ENCODE results near the gene HEXD. TPM values are rescaled to one million over a fixed set of nuclear protein-coding genes. Genes with fewer than 3 reads are reported as not detected.

Gene HEXD
- total RNA-seq, 4 donors from 2014 or later: 10.6 to 42.0 (median 12.9) TPM

DNA sequence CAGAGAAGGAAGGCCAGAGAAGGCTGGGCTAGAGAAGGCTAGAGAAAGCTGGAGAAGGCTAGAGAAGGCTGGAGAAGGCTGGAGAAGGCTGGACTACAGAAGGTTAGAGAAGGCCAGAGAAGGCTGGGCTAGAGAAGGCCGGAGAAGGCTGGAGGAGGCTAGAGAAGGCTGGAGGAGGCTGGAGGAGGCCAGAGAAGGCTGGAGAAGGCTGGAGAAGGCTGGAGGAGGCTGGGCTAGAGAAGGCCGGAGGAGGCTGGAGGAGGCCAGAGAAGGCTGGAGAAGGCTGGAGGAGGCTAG lies 6.7 kb downstream of the HEXD start:
- no peak for DNase-seq
- H3K27ac ChIP-seq: no peak overlapping the region
- peaks cover 0 to 2% (median 0%) of the 10 kb centered on the region in 3 donors for H3K4me1 ChIP-seq
- WGBS, 2 donors: 86 to 95% methylated on average over 2 of the region's 2 CpGs
- TF ChIP-seq, protein P1, sequence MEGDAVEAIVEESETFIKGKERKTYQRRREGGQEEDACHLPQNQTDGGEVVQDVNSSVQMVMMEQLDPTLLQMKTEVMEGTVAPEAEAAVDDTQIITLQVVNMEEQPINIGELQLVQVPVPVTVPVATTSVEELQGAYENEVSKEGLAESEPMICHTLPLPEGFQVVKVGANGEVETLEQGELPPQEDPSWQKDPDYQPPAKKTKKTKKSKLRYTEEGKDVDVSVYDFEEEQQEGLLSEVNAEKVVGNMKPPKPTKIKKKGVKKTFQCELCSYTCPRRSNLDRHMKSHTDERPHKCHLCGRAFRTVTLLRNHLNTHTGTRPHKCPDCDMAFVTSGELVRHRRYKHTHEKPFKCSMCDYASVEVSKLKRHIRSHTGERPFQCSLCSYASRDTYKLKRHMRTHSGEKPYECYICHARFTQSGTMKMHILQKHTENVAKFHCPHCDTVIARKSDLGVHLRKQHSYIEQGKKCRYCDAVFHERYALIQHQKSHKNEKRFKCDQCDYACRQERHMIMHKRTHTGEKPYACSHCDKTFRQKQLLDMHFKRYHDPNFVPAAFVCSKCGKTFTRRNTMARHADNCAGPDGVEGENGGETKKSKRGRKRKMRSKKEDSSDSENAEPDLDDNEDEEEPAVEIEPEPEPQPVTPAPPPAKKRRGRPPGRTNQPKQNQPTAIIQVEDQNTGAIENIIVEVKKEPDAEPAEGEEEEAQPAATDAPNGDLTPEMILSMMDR (IDR thresholded peaks at IDR 0.05): no peak
- TF ChIP-seq POLR2A (IDR thresholded peaks at IDR 0.05): no peak
- H3K36me3 ChIP-seq: peaks cover 0 to 30% (median 8%) of the 10 kb centered on the region in 3 donors
- intact Hi-C loops (cut with DNase I): no loop called here
- H3K9me3 ChIP-seq: peaks cover 0 to 7% (median 0%) of the 10 kb centered on the region in 3 donors
- H3K4me3 ChIP-seq: no peak overlapping the region
- H3K27me3 ChIP-seq: no peaks in the 10 kb centered on the region

DNA sequence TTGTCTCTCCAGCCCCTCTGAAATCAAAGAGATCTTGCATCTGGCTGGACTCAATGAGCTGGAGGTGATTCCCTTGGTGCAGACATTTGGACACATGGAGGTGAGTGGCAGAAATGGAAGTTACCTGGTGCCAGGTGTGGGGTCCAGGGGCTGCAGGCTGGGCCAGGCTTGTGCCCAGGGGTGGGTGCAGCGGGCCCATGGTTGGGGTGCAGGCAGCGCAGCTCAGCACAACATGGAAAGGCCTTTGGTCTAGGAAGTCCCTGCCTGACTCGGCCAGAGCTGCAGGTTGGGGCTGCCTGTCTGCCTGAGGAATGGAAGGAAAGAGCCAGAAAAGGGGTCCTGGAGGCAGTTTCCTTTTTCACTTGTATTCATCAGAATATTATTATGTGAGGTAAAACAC lies 10.4 kb downstream of the HEXD start:
- Histone ChIP-seq H3K27me3 (no peaks in the 10 kb centered on the region), H3K4me1 (no peaks in the 10 kb centered on the region), H3K27ac (no peak overlapping the region), H3K36me3 (peaks cover 0 to 15% (median 0%) of the 10 kb centered on the region in 3 donors), H3K9me3 (no peaks in the 10 kb centered on the region), H3K4me3 (no peak overlapping the region)
- no peak for DNase-seq
- WGBS, 2 donors: 90% methylated on average over 2 of the region's 3 CpGs
- TF ChIP-seq, protein P1 (IDR thresholded peaks at IDR 0.05): no peak
- no peak for TF ChIP-seq POLR2A (IDR thresholded peaks at IDR 0.05)
- intact Hi-C loops (cut with DNase I): no loop called here

DNA sequence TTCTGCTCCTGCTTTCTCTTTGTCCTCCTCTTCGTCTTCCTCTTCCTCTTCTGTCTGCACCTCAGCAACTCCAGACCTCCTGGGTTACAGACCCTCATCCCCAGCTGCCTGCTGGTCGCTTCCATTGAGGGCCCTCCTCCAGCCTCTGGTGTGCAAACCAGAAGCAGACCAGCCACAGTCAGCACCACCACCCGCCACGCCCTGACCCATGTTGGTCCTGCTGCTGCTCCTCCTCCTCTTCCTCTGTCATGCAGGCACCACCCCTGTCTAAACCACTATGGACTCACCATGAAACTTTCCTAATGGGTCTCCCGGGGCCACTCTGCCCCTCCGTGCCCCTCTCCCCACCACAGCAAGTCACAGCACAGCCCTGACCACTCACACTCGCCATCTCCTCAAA lies 11.7 kb downstream of the HEXD start:
- Histone ChIP-seq H3K27ac (no peak overlapping the region), H3K4me1 (peaks cover 0 to 8% (median 0%) of the 10 kb centered on the region in 3 donors), H3K9me3 (no peaks in the 10 kb centered on the region), H3K36me3 (peaks cover 0 to 23% (median 0%) of the 10 kb centered on the region in 3 donors), H3K4me3 (no peak overlapping the region), H3K27me3 (no peaks in the 10 kb centered on the region)
- no peak for TF ChIP-seq POLR2A (IDR thresholded peaks at IDR 0.05)
- TF ChIP-seq, protein P1 (IDR thresholded peaks at IDR 0.05): no peak
- DNase-seq: no peak
- intact Hi-C loops (cut with DNase I): no loop called here
- 78 to 83% methylated on average over 7 of the region's 7 CpGs for WGBS, 2 donors

DNA sequence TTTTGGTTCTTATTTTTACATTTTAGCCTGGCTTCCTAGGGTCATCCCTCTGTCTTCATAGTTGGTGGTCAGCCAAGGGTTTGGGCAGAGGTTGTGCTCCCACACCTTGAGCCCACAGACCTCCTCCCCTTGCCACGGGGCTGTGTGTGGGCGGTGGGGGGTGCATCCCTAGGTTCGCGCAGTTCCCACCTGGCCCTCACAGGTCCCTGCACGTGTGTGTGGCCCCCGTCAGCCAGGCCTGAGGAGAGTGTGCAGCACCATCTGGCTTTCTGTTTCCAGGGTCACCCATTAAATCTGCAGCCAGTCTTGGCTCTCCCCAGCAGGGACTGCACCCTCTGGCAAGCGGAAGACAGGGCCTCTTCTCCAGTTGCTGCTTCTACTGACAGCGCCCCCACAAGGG lies 13.9 kb downstream of the HEXD start:
- no peak for DNase-seq

DNA sequence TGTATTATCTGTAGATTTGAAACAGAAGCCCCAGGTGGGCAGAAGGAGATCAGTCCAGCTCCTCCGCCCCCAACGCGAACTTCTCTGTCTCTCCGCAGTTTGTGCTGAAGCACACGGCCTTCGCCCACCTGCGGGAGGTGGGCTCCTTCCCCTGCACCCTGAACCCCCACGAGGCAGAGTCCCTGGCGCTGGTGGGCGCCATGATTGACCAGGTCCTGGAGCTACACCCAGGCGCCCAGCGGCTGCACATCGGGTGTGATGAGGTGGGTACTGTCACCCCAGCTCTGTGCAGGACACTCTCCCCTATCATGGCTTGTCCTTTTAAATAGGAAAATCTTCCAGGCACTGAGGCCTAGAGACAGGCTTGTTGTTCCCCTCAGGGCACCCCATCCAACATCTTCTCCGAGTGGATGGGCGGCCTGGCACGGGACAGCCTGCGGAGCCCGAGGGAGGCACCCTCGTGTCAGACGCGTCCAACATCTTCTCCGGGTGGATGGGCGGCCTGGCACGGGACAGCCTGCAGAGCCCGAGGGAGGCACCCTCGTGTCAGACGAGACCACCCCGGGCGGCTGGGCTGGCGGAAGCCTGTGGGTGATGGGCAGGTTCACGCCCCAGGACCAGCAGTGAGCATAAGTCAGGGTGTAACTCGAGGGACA lies 15.5 kb downstream of the HEXD start:
- Histone ChIP-seq H3K27ac (no peak overlapping the region), H3K36me3 (peaks cover 0 to 59% (median 0%) of the 10 kb centered on the region in 3 donors), H3K27me3 (no peaks in the 10 kb centered on the region), H3K9me3 (no peaks in the 10 kb centered on the region), H3K4me1 (peaks cover 0 to 9% (median 0%) of the 10 kb centered on the region in 3 donors), H3K4me3 (no peak overlapping the region)
- intact Hi-C loops (cut with DNase I): no loop called here
- WGBS, 2 donors: 52 to 94% methylated on average over 3 to 10 of the region's 32 CpGs
- no peak for DNase-seq
- TF ChIP-seq, protein P1 (IDR thresholded peaks at IDR 0.05): no peak
- no peak for TF ChIP-seq POLR2A (IDR thresholded peaks at IDR 0.05)

More for the DNA sequence above, 13.9 kb downstream of the HEXD start:
- Histone ChIP-seq H3K4me1 (peaks cover 0 to 9% (median 0%) of the 10 kb centered on the region in 3 donors), H3K4me3 (no peak overlapping the region), H3K36me3 (peaks cover 0 to 45% (median 0%) of the 10 kb centered on the region in 3 donors), H3K27me3 (no peaks in the 10 kb centered on the region), H3K27ac (no peak overlapping the region), H3K9me3 (no peaks in the 10 kb centered on the region)
- TF ChIP-seq, protein P1 (IDR thresholded peaks at IDR 0.05): no peak
- TF ChIP-seq POLR2A (IDR thresholded peaks at IDR 0.05): no peak
- 67 to 79% methylated on average over 2 to 8 of the region's 8 CpGs for WGBS, 2 donors
- intact Hi-C loops (cut with DNase I): no loop called here

Measured in esophagus squamous epithelium (tissue), 5 donors.